Measurements from ENCODE around the gene LSAMP.
"Not testable (repeated sequence)": the region's sequence is repeated elsewhere in the genome, so short reads cannot be mapped to it uniquely, and the experiment has no call there.

The LSAMP gene

DNA sequence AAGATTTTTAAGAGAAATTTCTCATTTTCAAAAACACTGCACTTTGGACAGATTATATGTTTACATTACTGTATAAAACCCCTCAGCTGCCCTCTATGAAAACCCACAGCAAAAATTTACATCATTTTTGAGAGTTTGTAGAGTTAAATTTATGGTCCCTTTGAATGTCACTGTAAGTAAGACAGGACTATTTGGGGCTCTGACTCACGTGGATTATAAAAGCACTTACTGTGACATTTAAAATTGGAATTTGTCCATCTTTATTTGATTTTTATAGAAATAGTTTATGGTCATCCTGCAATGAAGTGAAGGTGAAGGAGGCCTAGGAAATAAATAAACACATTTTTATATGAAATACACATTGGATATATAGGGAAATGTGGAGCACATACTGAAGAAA lies 672.3 kb downstream of the LSAMP start:
- DNase-seq (ENCODE audit: low read depth in 1 of 2, low spot score in 1 of 2), result no peak

DNA sequence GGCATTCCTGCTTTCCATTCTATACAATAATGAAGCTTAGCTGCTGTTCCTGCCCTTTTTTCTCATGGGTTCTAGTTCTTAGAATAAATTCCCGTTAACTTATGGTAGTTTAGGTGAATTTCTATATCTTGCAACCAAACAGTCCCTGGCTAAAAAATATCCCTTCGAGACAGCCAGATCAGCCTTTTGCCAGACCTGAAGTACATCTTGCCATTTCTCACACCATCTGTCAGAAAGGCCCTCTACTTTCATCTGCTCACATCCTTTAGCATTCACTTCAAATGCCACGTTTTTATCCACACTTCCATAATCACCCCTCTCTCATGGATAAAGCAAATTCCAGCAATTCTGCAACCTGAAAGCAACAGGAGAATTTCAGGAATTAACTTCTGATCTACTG lies 676.6 kb downstream of the LSAMP start:
- DNase-seq (ENCODE audit: low read depth in 1 of 2, low spot score in 1 of 2), result no peak

DNA sequence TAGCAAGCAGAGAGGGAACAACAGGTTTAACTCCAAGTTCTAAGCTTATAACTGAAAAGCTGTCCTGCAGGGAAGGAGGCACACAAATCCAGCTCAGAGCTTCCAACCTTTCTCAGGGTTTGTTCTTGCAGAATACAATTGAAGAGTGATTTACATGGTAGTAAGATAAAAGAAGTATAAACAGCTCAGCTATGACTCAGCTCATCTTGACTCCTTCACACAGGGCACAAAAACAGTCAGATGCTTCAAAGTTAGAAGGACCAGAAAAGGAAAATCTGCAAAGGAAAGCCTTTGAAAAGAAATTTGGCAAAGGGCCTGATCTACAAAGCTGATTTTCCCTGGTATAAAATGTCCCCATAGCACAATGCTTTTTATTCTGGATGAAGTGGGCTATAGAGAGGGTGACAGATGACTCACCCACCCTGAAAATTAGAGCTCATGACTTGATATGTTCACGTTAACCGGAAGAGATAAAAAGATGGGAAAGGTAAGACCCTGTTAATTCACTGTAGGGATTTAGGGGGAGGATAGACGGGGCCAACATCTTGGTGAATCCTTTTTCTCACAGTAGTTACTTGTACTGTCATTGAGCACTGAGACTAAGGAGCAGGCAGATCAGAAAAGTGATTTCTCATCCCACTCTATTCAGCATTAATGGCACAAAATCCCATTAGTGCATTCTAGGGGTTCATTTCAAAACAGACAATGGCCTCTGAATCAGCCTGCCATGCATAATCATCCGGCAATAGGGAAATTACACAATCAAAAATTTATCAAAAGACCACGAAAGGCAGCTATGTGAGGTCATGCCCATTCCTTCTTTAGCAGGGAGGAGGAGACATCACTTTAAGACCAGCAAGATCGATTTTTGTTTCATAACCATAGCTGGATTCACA lies 678.5 kb downstream of the LSAMP start:
- DNase-seq (ENCODE audit: low read depth in 1 of 2, low spot score in 1 of 2), result no peak

DNA sequence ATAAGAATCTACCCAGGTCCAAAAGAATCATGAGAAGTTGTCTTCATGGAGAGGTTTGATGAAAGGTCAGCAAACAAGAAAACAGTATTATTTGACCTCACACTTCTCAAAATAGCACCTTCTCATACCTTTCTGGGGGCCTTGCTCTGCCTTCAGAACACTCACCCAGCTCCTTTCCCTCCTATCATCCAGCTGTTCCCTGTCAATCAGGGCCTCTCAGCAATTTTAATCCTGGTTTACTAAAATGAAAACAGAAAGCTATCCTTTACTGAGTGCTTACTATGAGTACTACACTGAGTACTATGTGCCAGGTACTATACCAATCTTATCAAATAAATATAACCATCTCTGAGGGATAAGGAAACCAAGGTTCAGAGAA lies 683.4 kb downstream of the LSAMP start:
- DNase-seq (ENCODE audit: low read depth in 1 of 2, low spot score in 1 of 2), result no peak

DNA sequence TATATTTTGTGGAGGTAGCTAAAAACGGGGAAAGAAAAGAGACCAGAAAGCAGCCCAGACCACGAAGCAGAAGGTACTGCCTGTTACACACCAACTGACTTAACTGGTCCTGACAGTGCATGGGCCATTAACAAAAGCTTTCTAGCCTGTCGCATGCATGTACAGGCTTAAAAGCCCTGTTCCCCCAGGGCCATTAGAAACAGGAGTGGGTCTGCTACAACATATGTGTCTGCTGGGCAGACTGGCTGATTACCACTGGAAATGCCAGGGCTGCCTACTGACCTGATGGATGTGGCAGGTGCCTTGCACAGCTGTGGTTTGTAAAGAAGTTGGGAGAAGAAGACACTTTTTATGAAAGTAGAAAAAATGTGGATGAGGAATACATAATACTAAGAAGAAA lies 684.6 kb downstream of the LSAMP start:
- DNase-seq (ENCODE audit: low read depth in 1 of 2, low spot score in 1 of 2), result no peak

DNA sequence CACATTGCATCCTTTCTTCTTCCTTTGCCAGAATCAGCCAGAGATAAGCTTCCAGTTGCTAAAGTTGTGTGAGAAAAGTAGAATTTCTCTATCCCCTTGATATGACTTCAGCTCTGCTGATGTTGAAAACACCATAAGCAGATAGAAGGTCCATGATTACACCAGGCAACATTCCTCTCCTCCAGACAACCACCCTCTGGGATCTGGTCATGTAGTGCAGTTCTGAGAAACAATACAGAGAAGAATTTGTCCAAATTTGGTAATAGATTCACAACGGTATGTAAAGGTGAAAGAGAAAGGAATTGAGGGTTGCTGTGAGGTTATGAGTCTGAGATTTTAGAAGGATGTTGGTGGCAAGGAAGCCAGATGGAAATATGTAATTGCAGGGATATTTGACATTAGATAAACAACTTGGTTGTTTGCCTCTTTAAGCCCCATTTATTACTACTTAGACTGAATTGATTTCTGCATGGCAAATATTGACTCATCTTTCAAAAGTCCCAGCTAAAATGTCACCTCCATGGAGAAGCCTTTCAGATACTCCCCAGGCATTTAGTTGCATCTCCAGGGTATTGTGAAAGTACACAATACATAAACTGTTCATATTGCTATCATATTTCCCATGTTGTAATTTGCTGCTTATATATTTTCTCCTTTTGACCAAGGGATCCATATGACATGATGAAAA lies 687.1 kb downstream of the LSAMP start:
- no peak for DNase-seq (ENCODE audit: low read depth in 1 of 2, low spot score in 1 of 2)

DNA sequence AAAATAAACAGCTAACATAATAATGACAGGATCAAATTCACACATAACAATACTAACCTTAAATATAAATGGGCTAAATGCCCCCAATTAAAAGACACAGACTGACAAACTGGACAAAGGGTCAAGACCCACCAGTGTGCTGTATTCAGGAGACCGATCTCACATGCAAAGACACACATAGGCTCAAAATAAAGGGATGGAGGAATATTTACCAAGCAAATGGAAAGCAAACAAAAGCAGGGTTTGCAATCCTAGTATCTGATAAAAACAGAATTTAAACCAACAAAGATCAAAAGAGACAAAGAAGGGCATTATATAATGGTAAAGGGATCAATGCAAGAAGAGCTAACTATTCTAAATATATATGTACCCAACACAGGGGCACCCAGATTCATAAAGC lies 692.3 kb downstream of the LSAMP start:
- DNase-seq (ENCODE audit: low read depth in 1 of 2, low spot score in 1 of 2), result not testable (repeated sequence)
